ENCODE measurements around the gene CNTFR. TPM values are rescaled to one million over a fixed set of nuclear protein-coding genes. Genes with fewer than 3 reads are reported as not detected.

CNTFR gene
- total RNA-seq, 1 experiment from 2014 or later: not detected

DNA sequence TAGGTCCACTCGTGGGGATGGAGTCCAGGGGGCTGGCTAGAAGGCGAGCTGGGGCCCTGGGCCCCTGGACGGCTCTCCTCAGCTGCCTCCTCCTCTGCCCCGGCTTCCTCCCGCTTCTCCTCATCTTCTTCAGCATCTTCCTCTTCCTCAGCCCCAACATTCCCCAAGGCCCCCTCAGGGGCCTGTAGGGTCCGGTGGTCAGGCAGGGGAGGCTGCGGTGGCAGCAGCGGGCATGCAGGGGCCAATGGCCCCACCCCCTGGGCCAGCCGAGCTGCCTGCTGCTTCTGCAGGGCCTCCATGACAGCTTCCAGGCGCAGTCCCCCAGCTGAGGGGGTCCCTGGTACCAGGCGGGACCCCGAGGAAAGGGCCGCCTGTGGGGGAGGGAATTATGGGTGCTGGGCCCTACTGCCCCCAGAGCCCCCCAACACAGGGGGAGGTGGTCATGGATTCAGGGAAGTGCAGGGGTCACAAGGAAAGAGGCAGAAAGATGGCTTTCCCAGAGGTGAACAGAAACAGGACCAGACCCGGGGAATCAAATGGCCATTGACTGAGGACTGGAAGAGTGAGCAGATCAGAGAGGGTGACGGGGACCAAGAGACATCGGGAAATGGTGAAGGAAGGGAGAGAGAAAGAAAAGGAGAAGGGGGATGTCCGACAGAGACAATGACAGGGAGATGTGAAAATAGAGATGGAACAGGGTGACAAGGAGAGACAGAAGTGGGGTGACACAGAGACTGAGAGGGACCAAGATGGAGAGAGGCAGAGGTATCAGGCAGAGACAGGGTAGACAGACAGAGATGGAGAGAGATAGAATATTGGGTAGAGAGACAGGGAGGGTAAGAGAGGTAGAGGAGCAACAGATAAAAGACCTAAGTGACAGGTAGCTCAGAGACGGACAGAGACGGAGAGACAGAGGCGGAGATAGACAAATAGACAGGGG is 38.5 kb upstream of the CNTFR start:
- H3K36me3 ChIP-seq: no peaks in the 10 kb centered on the region
- H3K27me3 ChIP-seq (replicated peaks): peaks cover 27% of the 10 kb centered on the region
- no peak overlapping the region for H3K27ac ChIP-seq
- no peak overlapping the region for H3K4me3 ChIP-seq
- no peak for DNase-seq (ENCODE audit: low read depth in 1 of 2, low spot score in 2 of 2)
- 0 out of 2 replicates have a peak, but pooled peaks cover 3% of the 10 kb centered on the region for H3K4me1 ChIP-seq (replicated peaks)
- no peaks in the 10 kb centered on the region for H3K9me3 ChIP-seq (replicated peaks)

DNA sequence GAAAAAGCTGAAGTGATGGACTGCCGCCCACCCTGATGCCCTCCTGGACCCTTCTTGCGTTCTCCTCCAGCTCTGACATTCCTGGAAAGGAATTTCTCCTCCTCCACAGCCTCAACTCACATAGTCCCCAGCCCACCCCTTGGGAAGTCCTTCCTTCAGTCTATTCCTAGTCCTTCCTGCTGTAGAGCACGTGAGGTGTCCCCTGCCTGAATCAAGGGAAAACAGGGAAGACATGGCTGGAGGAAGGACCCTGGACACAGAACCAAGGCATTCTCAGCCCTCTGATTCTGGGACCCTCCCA is 35.6 kb upstream of the CNTFR start:
- Histone ChIP-seq H3K4me3 (no peak overlapping the region), H3K36me3 (peaks cover 1% of the 10 kb centered on the region; the same call in 1 of the 2 replicates), H3K4me1 (replicated peaks) (0 out of 2 replicates have a peak, but pooled peaks cover 3% of the 10 kb centered on the region), H3K27ac (no peak overlapping the region), H3K9me3 (replicated peaks) (no peaks in the 10 kb centered on the region), H3K27me3 (replicated peaks) (peaks cover 27% of the 10 kb centered on the region)
- DNase-seq (ENCODE audit: low read depth in 1 of 2, low spot score in 2 of 2): no peak

DNA sequence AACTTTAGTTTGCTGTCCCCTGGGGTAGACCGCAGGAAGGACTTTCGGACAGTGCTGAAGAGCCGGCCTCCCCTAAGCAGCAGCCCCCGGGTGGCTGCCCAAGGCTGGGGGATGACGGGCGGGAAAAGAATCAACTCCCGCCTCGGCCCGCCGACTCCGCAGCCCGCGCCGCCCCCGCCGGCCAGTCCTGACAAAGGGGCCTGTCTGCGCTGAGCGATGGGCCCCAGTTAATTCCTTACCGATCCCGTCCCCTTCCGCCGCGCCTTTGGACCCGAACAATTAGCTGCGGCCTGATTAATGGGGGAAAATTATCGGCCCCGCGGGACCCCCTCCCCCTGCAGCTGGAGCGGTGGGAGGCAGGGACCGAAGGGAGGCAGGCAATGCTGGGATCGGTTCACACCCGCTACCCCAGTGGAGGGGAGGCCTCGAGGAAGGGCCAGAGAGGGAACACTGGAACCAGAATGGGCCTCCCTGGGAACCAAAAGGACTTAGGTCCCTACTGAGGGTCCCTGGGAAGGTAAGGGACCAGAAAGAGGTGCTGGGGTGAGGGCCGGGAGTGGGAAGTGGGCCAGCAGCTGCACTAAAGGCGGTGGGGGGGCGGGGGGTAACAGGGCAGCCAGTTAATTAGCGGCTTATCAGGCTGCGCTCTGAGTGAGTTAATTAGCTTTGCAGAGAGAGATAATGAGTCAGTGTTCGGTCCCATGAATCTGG is 35.1 kb upstream of the CNTFR start:
- H3K36me3 ChIP-seq: peaks cover 3% of the 10 kb centered on the region; the same call in 1 of the 2 replicates
- H3K27ac ChIP-seq: no peak overlapping the region
- H3K4me3 ChIP-seq: no peak overlapping the region
- no peak for DNase-seq (ENCODE audit: low read depth in 1 of 2, low spot score in 2 of 2)
- 0 out of 2 replicates have a peak, but pooled peaks cover 3% of the 10 kb centered on the region for H3K4me1 ChIP-seq (replicated peaks)
- H3K9me3 ChIP-seq (replicated peaks): no peaks in the 10 kb centered on the region
- peaks cover 26% of the 10 kb centered on the region for H3K27me3 ChIP-seq (replicated peaks)

DNA sequence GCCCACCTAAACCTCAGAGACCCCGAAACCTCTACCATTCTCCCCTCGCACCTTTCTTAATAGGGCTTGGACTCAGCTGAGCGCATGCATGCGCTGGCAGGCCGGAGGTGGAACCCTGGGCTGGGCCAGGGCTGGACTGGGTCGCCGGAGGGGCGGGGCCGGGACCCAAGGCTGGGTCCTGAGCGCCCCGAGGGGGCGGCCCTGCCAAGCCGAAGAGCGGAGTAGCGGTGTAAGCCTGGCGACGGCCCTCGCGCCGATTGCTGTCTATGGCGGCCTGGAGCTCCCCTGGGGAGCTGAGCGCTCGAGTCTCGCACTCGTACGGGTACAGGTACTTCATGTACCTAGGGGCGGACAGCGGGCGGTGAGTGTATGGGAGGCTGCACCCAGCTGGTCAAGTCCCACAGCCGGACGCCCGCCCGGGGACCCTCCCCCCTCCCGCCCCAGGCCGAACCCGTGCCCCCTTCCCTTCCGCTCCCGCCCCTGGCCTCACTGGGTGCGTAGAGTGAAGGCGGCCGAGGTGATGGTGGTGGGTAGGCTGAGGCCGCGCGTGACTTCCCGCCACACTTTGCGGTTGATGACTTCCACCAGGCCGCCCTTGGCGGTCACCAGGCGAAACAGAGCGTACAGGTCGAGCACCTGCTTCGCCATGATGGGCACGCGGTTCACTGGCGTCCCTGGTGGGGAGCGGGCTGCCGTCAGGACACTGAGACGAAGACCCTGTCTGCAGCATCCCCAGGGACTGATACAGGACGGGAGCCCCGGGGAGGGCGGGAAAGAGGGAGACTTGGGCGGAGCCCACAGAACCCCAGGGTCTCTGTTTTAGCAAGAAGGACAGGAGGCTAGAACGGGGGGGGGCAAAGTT is 34.1 kb upstream of the CNTFR start:
- Histone ChIP-seq H3K27me3 (replicated peaks) (peaks cover 16% of the 10 kb centered on the region), H3K9me3 (replicated peaks) (no peaks in the 10 kb centered on the region), H3K36me3 (peaks cover 3% of the 10 kb centered on the region; the same call in 1 of the 2 replicates), H3K4me1 (replicated peaks) (0 out of 2 replicates have a peak, but pooled peaks cover 5% of the 10 kb centered on the region), H3K27ac (no peak overlapping the region), H3K4me3 (no peak overlapping the region)
- DNase-seq (ENCODE audit: low read depth in 1 of 2, low spot score in 2 of 2): no peak

DNA sequence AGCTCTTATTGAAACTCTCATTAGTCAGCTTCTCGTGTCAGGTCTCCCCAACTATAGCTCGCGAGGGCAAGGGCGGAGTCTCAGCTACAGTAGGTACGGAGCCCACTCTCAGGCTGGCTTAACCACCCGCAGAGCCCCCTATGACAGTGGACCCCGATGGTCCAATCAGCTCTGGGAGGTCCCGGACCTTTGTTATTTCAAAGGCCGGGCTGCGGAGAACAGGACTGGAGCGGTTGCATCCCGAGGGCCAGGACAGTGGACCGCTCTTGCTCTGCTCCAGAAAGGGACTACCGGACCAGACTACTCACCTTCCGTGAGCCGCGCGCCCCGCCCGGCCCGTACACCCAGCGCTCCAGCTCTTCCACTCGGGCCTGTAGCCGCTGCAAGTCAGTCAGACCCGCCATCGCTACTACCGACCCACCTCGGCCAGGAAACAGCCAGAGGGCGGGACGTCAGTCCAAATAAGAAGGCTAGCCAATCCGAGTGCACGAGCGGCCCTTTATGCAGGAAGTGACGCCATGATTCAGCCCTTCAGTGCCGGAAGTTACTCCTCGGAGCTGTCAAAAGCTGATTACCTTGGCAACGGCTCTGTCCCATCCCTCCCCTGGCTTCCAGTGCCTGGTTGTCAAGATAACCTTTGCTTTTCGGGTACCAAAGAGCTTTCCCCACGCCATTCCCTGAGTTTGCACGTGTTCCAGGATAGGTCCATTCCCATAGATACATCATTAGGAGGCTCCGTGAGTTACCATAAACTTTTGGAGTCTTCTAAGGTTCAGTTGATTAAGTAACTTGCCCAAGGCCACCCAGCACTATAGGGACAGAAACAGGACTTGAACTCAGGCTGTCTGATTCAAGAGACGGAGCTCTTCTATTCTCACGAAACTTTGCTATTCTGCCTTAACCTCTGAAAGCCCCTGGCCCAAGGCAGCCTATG is 30.8 kb upstream of the CNTFR start, which contains the start of gene DCTN3:
DCTN3 (minus strand) TSS at position 435 of the 934 bp plus-strand sequence; CDS start at position 404, 31 bp downstream.
- Histone ChIP-seq H3K27ac (peak within 1 kb of the TSS; percentile 16; the same call in 1 of the 2 replicates), H3K9me3 (replicated peaks) (no peaks in the 10 kb centered on the region), H3K36me3 (peaks cover 7% of the 10 kb centered on the region), H3K27me3 (replicated peaks) (no peaks in the 10 kb centered on the region), H3K4me1 (replicated peaks) (0 out of 2 replicates have a peak, but pooled peaks cover 3% of the 10 kb centered on the region), H3K4me3 (peak within 1 kb of the TSS; percentile 67)
- DNase-seq (ENCODE audit: low read depth in 1 of 2, low spot score in 2 of 2): peak; percentile 61 to 86

DNA sequence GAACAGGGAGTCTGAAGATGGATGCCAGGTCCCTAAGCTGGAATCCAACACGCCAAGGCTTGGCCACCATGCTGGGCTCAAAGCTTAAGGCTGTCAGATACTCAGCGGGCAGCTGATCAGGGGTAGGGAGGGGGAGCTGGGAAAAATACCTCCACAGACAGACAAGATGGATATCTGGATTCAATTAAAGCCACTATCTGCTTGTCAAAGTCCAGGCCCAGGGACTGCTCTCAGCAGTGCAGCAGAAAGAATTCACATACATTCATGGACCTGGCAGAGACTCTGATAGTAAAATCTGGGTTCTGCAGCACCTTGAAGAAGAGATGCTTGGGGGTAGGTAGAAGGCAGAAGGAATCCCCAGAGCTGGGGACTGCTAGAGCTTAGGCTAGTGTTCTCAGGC is 25.6 kb upstream of the CNTFR start:
- H3K27ac ChIP-seq: no peak overlapping the region
- peaks cover 5% of the 10 kb centered on the region for H3K36me3 ChIP-seq
- H3K9me3 ChIP-seq (replicated peaks): no peaks in the 10 kb centered on the region
- no peak for DNase-seq (ENCODE audit: low read depth in 1 of 2, low spot score in 2 of 2)
- no peaks in the 10 kb centered on the region for H3K27me3 ChIP-seq (replicated peaks)
- H3K4me1 ChIP-seq (replicated peaks): peaks cover 16% of the 10 kb centered on the region
- H3K4me3 ChIP-seq: no peak overlapping the region

DNA sequence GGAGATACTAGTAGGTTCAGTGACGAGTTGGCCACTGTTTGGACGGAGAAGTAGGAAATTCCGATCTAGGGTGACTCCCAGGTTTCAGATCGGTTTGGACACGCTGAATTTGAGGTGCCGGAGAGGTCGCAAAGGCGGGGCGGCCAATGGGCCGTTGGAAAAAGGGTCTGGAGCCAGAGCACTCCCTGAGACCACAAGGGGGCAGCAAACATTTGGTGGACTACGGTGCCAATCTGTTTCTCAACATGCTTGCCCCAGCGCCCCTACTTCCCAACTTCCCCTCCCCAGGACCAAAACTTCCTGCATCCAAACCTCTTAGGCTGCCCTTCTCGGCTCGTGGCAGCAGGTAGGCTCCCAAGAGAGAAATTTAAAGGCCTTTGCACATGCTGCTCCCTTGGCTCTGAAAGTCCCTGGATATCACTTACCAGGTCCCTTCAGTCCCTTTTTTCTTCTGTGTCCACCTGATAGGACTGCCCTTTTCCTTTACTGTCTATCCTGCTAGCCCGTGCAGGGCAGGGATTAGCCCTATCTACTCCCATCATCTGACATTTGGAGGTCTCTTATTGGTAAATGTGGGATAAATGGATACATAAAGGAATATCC is 23.4 kb upstream of the CNTFR start:
- no peak overlapping the region for H3K27ac ChIP-seq
- H3K36me3 ChIP-seq: peaks cover 3% of the 10 kb centered on the region
- H3K4me3 ChIP-seq: peak overlapping the region; percentile 63
- peak; percentile 34 to 62 for DNase-seq (ENCODE audit: low read depth in 1 of 2, low spot score in 2 of 2)
- H3K27me3 ChIP-seq (replicated peaks): no peaks in the 10 kb centered on the region
- H3K4me1 ChIP-seq (replicated peaks): peaks cover 12% of the 10 kb centered on the region
- H3K9me3 ChIP-seq (replicated peaks): no peaks in the 10 kb centered on the region

DNA sequence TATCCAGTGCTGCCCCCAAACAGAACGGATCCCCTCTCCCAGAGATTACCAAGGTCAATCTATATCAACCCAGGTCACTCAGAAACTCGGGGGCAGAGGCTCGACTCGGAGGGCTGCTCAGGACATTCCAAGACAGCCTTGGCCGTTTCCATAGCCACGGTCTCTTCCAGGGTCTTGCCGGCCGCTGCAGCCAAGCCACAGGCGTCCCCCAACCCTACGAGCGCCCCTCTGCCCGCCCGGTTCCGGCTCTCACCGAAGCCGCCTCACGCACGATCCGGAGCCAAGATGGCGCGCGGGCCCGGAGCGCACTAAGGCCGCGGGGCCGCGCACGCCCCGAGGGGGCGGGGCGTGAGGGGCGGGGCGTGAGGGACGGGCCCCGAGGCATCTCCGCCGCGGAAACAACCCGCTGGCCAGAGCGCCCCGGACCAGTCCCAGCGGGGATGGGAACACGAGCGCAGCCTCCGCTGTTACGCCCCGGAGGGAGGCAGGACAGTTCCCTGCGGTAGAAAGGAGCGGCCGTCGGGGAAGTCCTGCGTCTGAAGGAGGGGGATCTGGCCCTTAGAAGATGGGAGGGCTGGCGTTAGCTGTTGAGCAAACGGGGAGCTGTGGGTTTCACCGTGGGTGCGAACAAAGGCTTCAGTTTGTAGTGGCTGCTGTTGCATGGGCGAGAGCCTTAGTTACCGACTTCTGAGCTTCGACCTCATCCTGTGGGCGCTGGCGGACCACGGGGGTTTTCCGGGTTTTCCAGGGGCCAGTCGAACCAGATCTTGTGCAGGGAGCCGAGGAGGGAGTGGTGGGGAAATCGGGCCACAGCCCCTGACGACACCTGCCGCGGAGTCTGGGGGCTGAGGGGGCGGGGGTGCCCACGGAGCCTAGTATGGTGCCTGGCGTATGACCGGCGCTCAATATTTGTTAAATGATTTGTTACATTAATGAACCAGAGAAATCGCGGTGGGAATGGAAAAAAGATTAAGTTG is 22.6 kb upstream of the CNTFR start, which contains the start of gene RPP25L:
RPP25L (minus strand) TSS at position 287 of the 977 bp plus-strand sequence. CDS start 801 bp downstream, outside the sequence.
- H3K4me1 ChIP-seq (replicated peaks): peaks cover 12% of the 10 kb centered on the region
- peak within 1 kb of the TSS; percentile 52 for H3K27ac ChIP-seq
- H3K36me3 ChIP-seq: peaks cover 3% of the 10 kb centered on the region
- peak within 1 kb of the TSS; percentile 63 for H3K4me3 ChIP-seq
- peak; percentile 66 to 70 for DNase-seq (ENCODE audit: low read depth in 1 of 2, low spot score in 2 of 2)
- H3K9me3 ChIP-seq (replicated peaks): no peaks in the 10 kb centered on the region
- H3K27me3 ChIP-seq (replicated peaks): no peaks in the 10 kb centered on the region

DNA sequence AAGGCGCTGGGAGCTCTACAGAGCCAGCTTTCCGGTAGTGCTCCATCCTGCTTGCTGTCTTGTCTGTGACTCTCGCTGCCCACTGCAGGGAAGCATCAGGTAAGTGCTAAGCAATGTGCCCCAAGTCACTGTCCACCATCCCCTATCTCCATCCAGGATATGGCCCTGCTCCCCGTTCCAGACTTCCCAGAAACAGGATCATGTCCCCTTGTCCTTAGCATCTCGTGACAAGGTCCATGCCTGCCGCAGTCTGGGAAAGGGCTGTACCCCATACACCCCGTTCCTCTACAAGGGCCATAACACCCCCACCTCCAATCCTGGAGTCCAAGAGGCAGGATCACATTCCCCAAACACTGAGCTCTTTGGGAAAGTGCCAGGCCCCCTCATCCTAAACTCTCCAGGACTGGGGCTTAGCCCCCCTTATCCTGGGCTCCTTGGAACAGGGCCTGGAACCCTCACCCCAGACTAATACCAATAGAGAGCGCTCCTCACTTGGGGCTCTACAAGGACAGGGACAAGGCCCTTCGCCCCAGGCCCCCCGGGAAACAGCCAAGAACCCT is 21.8 kb upstream of the CNTFR start:
- Histone ChIP-seq H3K27ac (peak overlapping the region; percentile 52), H3K4me3 (peak overlapping the region; percentile 63)
- no peak for DNase-seq (ENCODE audit: low read depth in 1 of 2, low spot score in 2 of 2)

DNA sequence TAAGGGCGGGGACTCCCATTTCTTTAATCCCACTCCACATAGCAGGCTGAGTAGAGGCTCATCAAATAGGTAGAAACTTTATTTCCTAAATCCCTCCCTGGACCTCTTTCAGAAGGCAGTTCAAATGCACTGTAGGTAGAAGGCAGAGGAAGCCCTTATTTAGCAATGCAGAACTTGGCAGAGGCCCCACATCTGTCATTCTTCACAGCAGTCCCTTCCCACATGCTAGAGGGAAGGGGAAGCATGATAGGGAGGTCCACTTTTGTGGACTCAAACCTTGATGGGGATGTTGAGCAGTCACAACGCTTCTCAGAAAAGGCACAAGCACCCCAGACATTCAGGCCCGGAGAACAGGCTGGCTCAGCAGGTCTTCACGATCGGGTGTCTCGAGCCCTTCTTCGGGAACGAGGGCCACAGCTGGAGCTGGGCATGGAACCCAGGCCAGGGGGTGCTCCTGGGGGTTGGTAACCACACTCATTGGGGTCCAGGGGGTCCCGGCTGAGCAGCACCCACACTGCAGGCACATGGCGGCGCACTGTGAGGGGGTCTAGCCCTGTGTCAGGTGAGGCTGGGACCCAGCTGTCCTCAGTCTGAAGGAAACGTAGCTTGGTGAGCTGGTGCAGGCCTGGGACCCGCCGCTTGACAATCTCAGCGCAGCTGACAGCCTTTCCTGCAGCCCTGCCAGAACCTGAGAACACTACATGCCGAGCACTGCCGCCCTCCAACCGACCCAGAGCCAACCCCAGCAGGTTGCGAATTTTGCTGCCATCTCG is 21.1 kb upstream of the CNTFR start:
- Histone ChIP-seq H3K36me3 (no peaks in the 10 kb centered on the region), H3K9me3 (replicated peaks) (no peaks in the 10 kb centered on the region), H3K27me3 (replicated peaks) (no peaks in the 10 kb centered on the region), H3K4me1 (replicated peaks) (peaks cover 12% of the 10 kb centered on the region), H3K27ac (no peak overlapping the region), H3K4me3 (no peak overlapping the region)
- no peak for DNase-seq (ENCODE audit: low read depth in 1 of 2, low spot score in 2 of 2)

More for the DNA sequence above, 21.8 kb upstream of the CNTFR start:
- H3K36me3 ChIP-seq: no peaks in the 10 kb centered on the region
- peaks cover 12% of the 10 kb centered on the region for H3K4me1 ChIP-seq (replicated peaks)
- no peaks in the 10 kb centered on the region for H3K27me3 ChIP-seq (replicated peaks)
- no peaks in the 10 kb centered on the region for H3K9me3 ChIP-seq (replicated peaks)
